C4-2B (cell line): ENCODE data around the gene GCK.

Experiments used
- ZFX ChIP-seq: fragments of 450-650 bp; IDR thresholded peaks from 2 replicates; pipeline ENCODE4 v1.6.1; 2017
- TF ChIP-seq, protein P1 (sequence below): fragments of 450-650 bp; conservative IDR thresholded peaks from 2 replicates; pipeline ENCODE4 v1.5.1; 2017; ENCODE audit warnings: mild to moderate bottlenecking

DNA sequence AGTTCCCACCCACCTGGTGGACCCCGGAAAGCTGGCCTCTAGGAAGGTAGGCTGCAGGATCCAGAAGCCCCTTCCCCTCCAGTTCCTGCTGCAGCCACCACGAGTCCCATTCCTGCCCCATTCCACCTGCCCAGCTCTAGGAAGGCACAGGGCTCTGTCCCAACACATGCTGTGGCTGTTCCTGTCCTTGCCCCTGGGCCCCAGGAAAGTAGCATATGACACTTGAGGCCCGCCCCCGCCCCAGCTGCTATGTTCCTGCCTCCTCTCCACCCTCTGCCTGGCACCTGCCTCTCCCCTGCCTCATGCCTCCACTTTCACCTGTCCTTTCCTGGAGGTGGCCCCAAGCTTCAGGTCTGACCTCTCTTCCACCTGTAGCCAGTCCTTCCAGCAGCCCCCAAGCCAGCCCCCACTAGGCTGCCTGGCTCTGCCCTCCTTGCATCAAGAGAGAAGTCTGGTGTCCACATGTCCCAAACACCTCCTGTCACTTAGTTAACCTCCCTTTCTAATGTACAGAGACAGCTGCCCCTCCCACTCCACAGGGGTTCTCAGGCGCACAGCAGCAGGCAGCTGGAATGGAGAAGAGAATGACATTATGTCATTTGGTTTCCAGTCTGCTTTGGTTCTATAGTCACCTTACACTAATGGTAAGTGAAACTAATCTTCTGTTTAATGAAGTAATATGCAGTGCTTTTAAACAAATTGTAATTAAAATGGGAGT lies 34.3 kb upstream of the GCK start:
- TF ChIP-seq, protein P1, sequence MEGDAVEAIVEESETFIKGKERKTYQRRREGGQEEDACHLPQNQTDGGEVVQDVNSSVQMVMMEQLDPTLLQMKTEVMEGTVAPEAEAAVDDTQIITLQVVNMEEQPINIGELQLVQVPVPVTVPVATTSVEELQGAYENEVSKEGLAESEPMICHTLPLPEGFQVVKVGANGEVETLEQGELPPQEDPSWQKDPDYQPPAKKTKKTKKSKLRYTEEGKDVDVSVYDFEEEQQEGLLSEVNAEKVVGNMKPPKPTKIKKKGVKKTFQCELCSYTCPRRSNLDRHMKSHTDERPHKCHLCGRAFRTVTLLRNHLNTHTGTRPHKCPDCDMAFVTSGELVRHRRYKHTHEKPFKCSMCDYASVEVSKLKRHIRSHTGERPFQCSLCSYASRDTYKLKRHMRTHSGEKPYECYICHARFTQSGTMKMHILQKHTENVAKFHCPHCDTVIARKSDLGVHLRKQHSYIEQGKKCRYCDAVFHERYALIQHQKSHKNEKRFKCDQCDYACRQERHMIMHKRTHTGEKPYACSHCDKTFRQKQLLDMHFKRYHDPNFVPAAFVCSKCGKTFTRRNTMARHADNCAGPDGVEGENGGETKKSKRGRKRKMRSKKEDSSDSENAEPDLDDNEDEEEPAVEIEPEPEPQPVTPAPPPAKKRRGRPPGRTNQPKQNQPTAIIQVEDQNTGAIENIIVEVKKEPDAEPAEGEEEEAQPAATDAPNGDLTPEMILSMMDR = no peak
- no peak for TF ChIP-seq ZFX
